Osteoblast (primary cell): ENCODE measurements around the gene RABL2B. TPM values are rescaled to one million over a fixed set of nuclear protein-coding genes. Genes with fewer than 3 reads are reported as not detected.
"Not testable (repeated sequence)": the region's sequence is repeated elsewhere in the genome, so short reads cannot be mapped to it uniquely, and the experiment has no call there.

Experiments
- DNase-seq: peaks from one replicate; pipeline ENCODE4 v3.0.0; 2011; ENCODE audit warnings: low spot score, mixed read lengths; ENCODE audit not compliant: insufficient read length; ENCODE audit errors: missing footprints
- H2AFZ ChIP-seq: 2 replicates; pipeline ENCODE4 v1.6.0; 2011; ENCODE audit warnings: mild to moderate bottlenecking, low read length
- H3K27ac ChIP-seq: 2 replicates; pipeline ENCODE4 v1.5.1; 2011; ENCODE audit warnings: mild to moderate bottlenecking, low read depth, low read length, moderate library complexity
- H3K27me3 ChIP-seq: 2 replicates; pipeline ENCODE4 v1.6.0; 2012; ENCODE audit warnings: mild to moderate bottlenecking, control low read depth, inconsistent platforms, low read length, moderate library complexity; ENCODE audit not compliant: insufficient read depth
- H3K36me3 ChIP-seq: 2 replicates; pipeline ENCODE4 v1.5.1; 2011; ENCODE audit warnings: mild to moderate bottlenecking, low read length, control low read depth, moderate library complexity; ENCODE audit not compliant: insufficient read depth
- H3K4me1 ChIP-seq: 2 replicates; pipeline ENCODE4 v1.5.1; 2011; ENCODE audit warnings: mild to moderate bottlenecking, low read length, control low read depth, moderate library complexity; ENCODE audit not compliant: insufficient read depth
- H3K4me2 ChIP-seq: 2 replicates; pipeline ENCODE4 v1.6.0; 2011; ENCODE audit warnings: mild to moderate bottlenecking, low read length; ENCODE audit not compliant: insufficient read depth
- H3K4me3 ChIP-seq: fragments of 200-600 bp; sonication (generic); 3 replicates; pipeline ENCODE4 v1.5.1; 2012; ENCODE audit warnings: mild to moderate bottlenecking, low read length, inconsistent platforms; ENCODE audit not compliant: insufficient read depth
- H3K79me2 ChIP-seq: 2 replicates; pipeline ENCODE4 v1.6.0; 2012; ENCODE audit warnings: mild to moderate bottlenecking, low read length, control low read depth, inconsistent platforms; ENCODE audit not compliant: insufficient read depth
- H3K9me3 ChIP-seq: 2 replicates; pipeline ENCODE4 v1.5.1; 2011; ENCODE audit warnings: low read depth, low read length, control low read depth
- H4K20me1 ChIP-seq: 2 replicates; pipeline ENCODE4 v1.6.0; 2012; ENCODE audit warnings: mild to moderate bottlenecking, low read length, control low read depth; ENCODE audit not compliant: insufficient read depth
- total RNA-seq: library from RNA; depleted of rRNA; stranded (reverse); fragments of >200 nt; gene quantifications from 2 replicates; pipeline ENCODE4 v1.2.3, GENCODE V29; 2012
- TF ChIP-seq, protein P1 (sequence below): IDR thresholded peaks from 2 replicates; pipeline ENCODE4 v1.5.1; 2011; ENCODE audit warnings: mild to moderate bottlenecking, low read depth, low read length, moderate library complexity; ENCODE audit errors: extremely low read depth

RABL2B gene
- total RNA-seq, 1 donor, result 17.7 TPM

GRCh38 chr22:50775132-50775531, 8.3 kb downstream of the RABL2B start:
- not testable (repeated sequence) for H3K79me2 ChIP-seq, H3K36me3 ChIP-seq, H3K27me3 ChIP-seq, H3K4me2 ChIP-seq, H3K9me3 ChIP-seq, H3K27ac ChIP-seq, H2AFZ ChIP-seq, H3K4me3 ChIP-seq, H3K4me1 ChIP-seq, H4K20me1 ChIP-seq
- peak; percentile 62 for DNase-seq
- TF ChIP-seq, protein P1, sequence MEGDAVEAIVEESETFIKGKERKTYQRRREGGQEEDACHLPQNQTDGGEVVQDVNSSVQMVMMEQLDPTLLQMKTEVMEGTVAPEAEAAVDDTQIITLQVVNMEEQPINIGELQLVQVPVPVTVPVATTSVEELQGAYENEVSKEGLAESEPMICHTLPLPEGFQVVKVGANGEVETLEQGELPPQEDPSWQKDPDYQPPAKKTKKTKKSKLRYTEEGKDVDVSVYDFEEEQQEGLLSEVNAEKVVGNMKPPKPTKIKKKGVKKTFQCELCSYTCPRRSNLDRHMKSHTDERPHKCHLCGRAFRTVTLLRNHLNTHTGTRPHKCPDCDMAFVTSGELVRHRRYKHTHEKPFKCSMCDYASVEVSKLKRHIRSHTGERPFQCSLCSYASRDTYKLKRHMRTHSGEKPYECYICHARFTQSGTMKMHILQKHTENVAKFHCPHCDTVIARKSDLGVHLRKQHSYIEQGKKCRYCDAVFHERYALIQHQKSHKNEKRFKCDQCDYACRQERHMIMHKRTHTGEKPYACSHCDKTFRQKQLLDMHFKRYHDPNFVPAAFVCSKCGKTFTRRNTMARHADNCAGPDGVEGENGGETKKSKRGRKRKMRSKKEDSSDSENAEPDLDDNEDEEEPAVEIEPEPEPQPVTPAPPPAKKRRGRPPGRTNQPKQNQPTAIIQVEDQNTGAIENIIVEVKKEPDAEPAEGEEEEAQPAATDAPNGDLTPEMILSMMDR, result peak; percentile 33

DNA sequence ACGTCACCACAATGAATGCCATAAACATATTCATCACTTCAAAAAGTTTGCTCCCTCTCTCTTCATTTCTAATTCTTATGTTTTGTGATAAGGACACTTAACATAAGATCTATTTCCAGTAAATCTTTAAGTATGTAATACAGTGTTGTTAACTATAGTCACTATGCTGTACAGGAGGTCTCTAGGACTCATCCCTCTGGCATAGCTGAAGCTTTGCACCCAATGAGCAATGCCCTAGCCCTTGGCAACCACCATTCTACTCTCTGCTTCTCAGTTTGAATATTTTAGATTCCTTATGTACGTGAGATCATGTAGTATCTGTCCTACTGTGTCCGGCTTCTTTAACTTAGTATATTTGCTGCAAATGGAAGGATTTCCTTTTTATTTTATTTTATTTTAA, 19.1 kb downstream of the RABL2B start:
- H4K20me1 ChIP-seq, H3K79me2 ChIP-seq, DNase-seq: not testable (repeated sequence)

DNA sequence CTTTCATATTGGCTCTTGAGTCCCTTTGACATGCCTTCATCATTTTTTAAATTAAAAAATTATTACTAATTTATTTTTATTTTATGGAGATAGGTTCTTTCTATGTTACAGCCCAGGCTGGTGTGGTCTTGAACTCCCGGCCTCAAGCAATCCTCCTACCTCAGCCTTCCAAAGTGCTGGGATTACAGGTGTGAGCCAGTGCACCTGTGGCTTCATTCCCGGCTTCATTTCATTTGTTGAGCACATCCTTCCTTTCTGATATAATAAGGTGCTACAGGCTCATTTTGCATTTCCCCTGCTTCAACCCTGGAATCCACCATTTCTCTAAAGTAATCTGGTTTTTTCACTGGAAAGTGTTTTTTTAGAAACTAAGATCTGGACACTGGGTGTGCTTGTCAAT, 21.6 kb downstream of the RABL2B start:
- H2AFZ ChIP-seq, H3K79me2 ChIP-seq, H3K4me1 ChIP-seq, H3K27me3 ChIP-seq, H3K27ac ChIP-seq, H3K4me2 ChIP-seq, H3K9me3 ChIP-seq, DNase-seq, H3K4me3 ChIP-seq, H3K36me3 ChIP-seq, H4K20me1 ChIP-seq: not testable (repeated sequence)

More for the DNA sequence above, 19.1 kb downstream of the RABL2B start:
- not testable (repeated sequence) for H3K27me3 ChIP-seq, H3K36me3 ChIP-seq, H3K9me3 ChIP-seq, H3K4me2 ChIP-seq, H3K27ac ChIP-seq, H3K4me1 ChIP-seq, H3K4me3 ChIP-seq, H2AFZ ChIP-seq

DNA sequence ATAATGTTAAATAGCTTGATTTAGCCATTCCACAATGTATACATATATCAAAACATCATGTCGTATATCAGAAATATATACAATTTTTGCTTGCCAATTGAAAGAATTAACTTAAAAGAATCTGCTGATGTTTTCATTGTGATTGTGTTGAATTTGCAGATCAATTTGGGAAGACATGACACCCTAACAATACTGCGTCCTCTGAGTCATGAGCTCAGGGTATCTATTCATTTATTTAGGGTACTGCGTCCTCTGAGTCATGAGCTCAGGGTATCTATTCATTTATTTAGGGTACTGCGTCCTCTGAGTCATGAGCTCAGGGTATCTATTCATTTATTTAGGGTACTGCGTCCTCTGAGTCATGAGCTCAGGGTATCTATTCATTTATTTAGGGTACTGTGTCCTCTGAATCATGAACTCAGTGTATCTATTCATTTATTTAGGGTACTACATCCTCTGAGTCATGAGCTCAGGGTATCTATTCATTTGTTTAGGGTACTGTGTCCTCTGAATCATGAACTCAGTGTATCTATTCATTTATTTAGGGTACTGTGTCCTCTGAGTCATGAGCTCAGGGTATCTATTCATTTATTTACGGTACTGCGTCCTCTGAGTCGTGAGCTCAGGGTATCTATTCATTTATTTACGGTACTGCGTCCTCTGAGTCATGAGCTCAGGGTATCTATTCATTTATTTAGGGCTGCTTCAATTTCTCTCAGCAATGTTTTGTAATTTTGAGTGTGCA, 23.7 kb downstream of the RABL2B start:
- DNase-seq, H3K4me2 ChIP-seq, H3K27me3 ChIP-seq, H3K79me2 ChIP-seq, H3K36me3 ChIP-seq, H4K20me1 ChIP-seq, H3K27ac ChIP-seq, H3K9me3 ChIP-seq, H2AFZ ChIP-seq, H3K4me1 ChIP-seq, H3K4me3 ChIP-seq: not testable (repeated sequence)

GRCh38 chr22:50756949-50757491, 26.4 kb downstream of the RABL2B start:
- H3K27ac ChIP-seq, H3K9me3 ChIP-seq, H3K36me3 ChIP-seq, H4K20me1 ChIP-seq, H3K79me2 ChIP-seq, DNase-seq, H3K27me3 ChIP-seq, H3K4me1 ChIP-seq: not testable (repeated sequence)
- Histone ChIP-seq H3K4me3 (peak overlapping the region; percentile 67), H2AFZ (peak overlapping the region; percentile 85), H3K4me2 (peak overlapping the region; percentile 66)

DNA sequence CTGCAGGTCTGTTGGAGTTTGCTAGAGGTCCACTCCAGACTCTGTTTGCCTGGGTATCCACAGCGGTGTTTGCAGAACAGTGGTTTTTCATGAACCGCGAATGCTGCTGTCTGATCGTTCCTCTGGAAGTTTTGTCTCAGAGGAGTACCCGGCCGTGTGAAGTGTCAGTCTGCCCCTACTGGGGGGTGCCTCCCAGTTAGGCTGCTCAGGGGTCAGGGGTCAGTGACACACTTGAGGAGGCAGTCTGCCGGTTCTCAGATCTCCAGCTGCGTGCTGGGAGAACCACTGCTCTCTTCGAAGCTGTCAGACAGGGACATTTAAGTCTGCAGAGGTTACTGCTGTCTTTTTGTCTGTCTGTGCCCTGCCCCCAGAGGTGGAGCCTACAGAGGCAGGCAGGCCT, 27.0 kb downstream of the RABL2B start:
- H3K4me2 ChIP-seq, DNase-seq, H3K27me3 ChIP-seq, H3K4me3 ChIP-seq, H3K4me1 ChIP-seq, H3K9me3 ChIP-seq, H3K27ac ChIP-seq, H3K79me2 ChIP-seq, H3K36me3 ChIP-seq, H4K20me1 ChIP-seq, H2AFZ ChIP-seq: not testable (repeated sequence)

DNA sequence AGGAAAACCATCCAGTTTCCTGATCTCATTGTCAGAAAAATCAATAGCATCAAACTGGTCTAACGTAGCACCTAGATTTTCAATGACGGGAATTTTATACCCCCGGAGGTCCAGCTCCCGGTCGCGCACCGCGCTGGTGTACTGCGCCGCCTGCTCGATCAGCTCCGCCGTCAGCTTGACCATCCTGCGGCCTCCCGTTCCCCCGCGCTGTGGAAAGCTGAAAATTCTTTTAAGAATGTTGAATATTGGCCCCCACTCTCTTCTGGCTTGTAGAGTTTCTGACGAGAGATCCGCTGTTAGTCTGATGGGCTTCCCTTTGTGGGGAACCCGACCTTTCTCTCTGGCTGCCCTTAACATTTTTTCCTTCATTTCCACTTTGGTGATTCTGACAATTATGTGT, 28.2 kb downstream of the RABL2B start:
- not testable (repeated sequence) for H4K20me1 ChIP-seq, H3K9me3 ChIP-seq, H3K4me2 ChIP-seq, H3K4me3 ChIP-seq, H3K4me1 ChIP-seq, H3K79me2 ChIP-seq, H2AFZ ChIP-seq, DNase-seq, H3K27ac ChIP-seq, H3K36me3 ChIP-seq, H3K27me3 ChIP-seq

DNA sequence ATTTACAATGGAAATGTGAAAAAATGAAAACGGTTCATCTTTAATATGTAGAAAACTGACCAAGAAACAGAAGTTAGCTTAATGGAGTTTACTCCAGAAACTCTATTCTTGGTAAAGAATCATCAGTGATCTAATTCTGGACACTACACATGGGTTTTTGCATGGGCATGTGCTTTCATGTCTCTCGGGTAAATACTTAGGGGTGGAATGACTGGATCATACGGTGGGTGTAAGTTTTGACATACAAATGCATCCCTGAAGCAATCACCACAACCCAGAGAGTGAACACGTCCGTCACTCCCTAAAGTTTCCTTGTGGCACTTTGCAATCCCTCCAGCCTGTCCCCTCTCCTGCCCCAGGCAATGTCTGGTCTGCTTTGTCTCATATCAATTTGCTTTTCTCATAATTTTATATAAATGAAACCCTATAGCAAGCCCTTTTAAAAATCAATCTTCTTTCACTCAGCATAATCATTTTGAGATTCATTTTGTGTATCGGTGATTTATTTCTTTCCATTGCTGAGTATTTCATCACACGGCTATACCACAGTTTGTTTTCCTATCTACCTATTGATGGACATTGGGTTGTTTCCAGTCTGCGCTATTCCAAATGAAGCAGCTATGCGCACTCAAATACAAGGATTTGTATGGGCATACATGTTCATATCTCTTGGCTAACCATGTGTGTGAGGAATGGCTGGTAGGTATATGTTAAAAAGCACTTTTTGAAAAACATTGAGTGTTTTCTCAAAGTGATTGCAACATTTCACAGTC, 33.9 kb downstream of the RABL2B start:
- not testable (repeated sequence) for H3K4me2 ChIP-seq, H3K4me3 ChIP-seq, H3K36me3 ChIP-seq, H2AFZ ChIP-seq, H3K4me1 ChIP-seq, H3K27ac ChIP-seq, H3K27me3 ChIP-seq, H3K79me2 ChIP-seq, H4K20me1 ChIP-seq, H3K9me3 ChIP-seq
- DNase-seq, result peak; percentile 59
